ENCODE measurements around the gene KCNK6. TPM values are rescaled to one million over a fixed set of nuclear protein-coding genes. Genes with fewer than 3 reads are reported as not detected.

Gene KCNK6
- total and polyA plus RNA-seq, 2 donors (not counting 3 experiments of a cell fraction or from before 2014, with no cell fraction given), result 7.4 to 11.3 TPM

DNA sequence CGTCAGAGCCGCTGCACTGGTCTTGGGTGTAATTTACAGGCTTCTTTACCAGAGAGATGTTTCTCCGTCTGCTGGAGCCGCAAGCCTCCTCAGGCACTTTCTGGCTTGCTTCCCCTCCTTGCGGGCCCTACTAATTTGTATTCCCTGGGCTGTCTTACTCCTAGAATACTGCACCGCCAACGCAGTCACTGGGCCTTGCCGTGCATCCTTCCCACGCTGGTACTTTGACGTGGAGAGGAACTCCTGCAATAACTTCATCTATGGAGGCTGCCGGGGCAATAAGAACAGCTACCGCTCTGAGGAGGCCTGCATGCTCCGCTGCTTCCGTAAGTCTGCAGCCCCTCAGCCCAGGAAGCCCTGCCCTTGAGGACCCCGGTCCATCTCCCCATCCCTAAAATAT, 29.7 kb upstream of the KCNK6 start:
- ChIA-PET CTCF (interaction anchor here (1.2 to 2.0 kb wide), 3 partner anchors 13 to 54 kb away, joined by 4 to 7 read pairs (median 4); no protein-coding TSS in a partner anchor), POLR2A (no interaction called here)
- no peak overlapping the region for H3K27ac ChIP-seq (ENCODE audit: insufficient read depth, low read depth, low read length)
- TF ChIP-seq, protein P1, sequence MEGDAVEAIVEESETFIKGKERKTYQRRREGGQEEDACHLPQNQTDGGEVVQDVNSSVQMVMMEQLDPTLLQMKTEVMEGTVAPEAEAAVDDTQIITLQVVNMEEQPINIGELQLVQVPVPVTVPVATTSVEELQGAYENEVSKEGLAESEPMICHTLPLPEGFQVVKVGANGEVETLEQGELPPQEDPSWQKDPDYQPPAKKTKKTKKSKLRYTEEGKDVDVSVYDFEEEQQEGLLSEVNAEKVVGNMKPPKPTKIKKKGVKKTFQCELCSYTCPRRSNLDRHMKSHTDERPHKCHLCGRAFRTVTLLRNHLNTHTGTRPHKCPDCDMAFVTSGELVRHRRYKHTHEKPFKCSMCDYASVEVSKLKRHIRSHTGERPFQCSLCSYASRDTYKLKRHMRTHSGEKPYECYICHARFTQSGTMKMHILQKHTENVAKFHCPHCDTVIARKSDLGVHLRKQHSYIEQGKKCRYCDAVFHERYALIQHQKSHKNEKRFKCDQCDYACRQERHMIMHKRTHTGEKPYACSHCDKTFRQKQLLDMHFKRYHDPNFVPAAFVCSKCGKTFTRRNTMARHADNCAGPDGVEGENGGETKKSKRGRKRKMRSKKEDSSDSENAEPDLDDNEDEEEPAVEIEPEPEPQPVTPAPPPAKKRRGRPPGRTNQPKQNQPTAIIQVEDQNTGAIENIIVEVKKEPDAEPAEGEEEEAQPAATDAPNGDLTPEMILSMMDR (IDR thresholded peaks at IDR 0.05; ENCODE audit: extremely low read depth in 1 of 2, insufficient read depth in 1 of 2, low read depth in 1 of 2, low read length in 2 of 2), result no peak
- TF ChIP-seq MYC (IDR thresholded peaks at IDR 0.05; ENCODE audit: low read depth, low read length), result no peak
- no peak for TF ChIP-seq POLR2AphosphoS5 (IDR thresholded peaks at IDR 0.05; ENCODE audit: insufficient read depth, low read depth, low read length)
- TF ChIP-seq FOS (IDR thresholded peaks at IDR 0.05; ENCODE audit: borderline replicate concordance, insufficient read depth, low read length), result no peak
- TF ChIP-seq JUN (IDR thresholded peaks at IDR 0.05; ENCODE audit: borderline replicate concordance, insufficient read depth, insufficient read length, low read depth), result no peak
- TF ChIP-seq GATA2 (IDR thresholded peaks at IDR 0.05; ENCODE audit: insufficient read depth, insufficient read length, low read depth, low read length), result no peak
- TF ChIP-seq POLR2A (IDR thresholded peaks at IDR 0.05; ENCODE audit: low read depth, low read length), result no peak
- TF ChIP-seq, protein P2, sequence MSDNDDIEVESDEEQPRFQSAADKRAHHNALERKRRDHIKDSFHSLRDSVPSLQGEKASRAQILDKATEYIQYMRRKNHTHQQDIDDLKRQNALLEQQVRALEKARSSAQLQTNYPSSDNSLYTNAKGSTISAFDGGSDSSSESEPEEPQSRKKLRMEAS (IDR thresholded peaks at IDR 0.05; ENCODE audit: insufficient read depth, insufficient read length), result no peak
- no peak for TF ChIP-seq EZH2 (IDR thresholded peaks at IDR 0.05; ENCODE audit: borderline replicate concordance, low read depth, low read length, severe bottlenecking)
- dilution Hi-C loops (cut with MboI; ENCODE audit: extremely low pct_ligation_motif_present, low sequenced_read_pairs), result no loop called here
- no peaks in the 10 kb centered on the region for H3K9me1 ChIP-seq (replicated peaks; ENCODE audit: control insufficient read depth, extremely low read depth, insufficient read depth, low read length)
- BruUV-seq (replicated peaks), result no TSS peak
- H3K27me3 ChIP-seq (ENCODE audit: control insufficient read depth in 2 of 2, insufficient read depth in 2 of 2, low read length in 2 of 2), result no peaks in the 10 kb centered on the region
- FAIRE-seq, result no peak
- intact Hi-C loops (cut with micrococcal nuclease), result no loop called here
- no peaks in the 10 kb centered on the region for H4K20me1 ChIP-seq (replicated peaks; ENCODE audit: control insufficient read depth, extremely low read depth, insufficient read depth, low read length)
- DNase-seq (ENCODE audit: low read depth, low spot score), result no peak
- H3K79me2 ChIP-seq (ENCODE audit: control insufficient read depth, insufficient read depth, low read length), result no peaks in the 10 kb centered on the region
- H3K4me2 ChIP-seq (ENCODE audit: insufficient read depth, low read length), result no peak overlapping the region
- H3K9me3 ChIP-seq (replicated peaks; ENCODE audit: control insufficient read depth, insufficient read depth, low read length), result no peaks in the 10 kb centered on the region
- no peaks in the 10 kb centered on the region for H3K4me1 ChIP-seq (ENCODE audit: control insufficient read depth, extremely low read depth, insufficient read depth, low read length)
- H3K9ac ChIP-seq (replicated peaks; ENCODE audit: extremely low read depth, insufficient read depth, low read length), result no peak overlapping the region
- no peak overlapping the region for H2AFZ ChIP-seq (ENCODE audit: low read depth, low read length)
- H3K36me3 ChIP-seq (ENCODE audit: control insufficient read depth in 2 of 2, extremely low read depth in 1 of 2, insufficient read depth in 2 of 2, low read length in 2 of 2), result no peaks in the 10 kb centered on the region
- H3K4me3 ChIP-seq (replicated peaks in 1 of 3; ENCODE audit: insufficient read depth in 1 of 3, low read depth in 1 of 3, low read length in 3 of 3), result no peak overlapping the region
